HS-5 (cell line): ENCODE data around the gene RIMBP2.

Experiments
- DNase-seq: peaks from one replicate; pipeline ENCODE4 v3.0.0-alpha.2; 2012; ENCODE audit warnings: low read depth

Gene RIMBP2

GRCh38 chr12:130438711-130439110 lies 277.4 kb downstream of the RIMBP2 start:
- DNase-seq = no peak

- DNase-seq = no peak
These were observed 277.9 kb downstream of the RIMBP2 start for GRCh38 chr12:130438243-130438620.

DNA sequence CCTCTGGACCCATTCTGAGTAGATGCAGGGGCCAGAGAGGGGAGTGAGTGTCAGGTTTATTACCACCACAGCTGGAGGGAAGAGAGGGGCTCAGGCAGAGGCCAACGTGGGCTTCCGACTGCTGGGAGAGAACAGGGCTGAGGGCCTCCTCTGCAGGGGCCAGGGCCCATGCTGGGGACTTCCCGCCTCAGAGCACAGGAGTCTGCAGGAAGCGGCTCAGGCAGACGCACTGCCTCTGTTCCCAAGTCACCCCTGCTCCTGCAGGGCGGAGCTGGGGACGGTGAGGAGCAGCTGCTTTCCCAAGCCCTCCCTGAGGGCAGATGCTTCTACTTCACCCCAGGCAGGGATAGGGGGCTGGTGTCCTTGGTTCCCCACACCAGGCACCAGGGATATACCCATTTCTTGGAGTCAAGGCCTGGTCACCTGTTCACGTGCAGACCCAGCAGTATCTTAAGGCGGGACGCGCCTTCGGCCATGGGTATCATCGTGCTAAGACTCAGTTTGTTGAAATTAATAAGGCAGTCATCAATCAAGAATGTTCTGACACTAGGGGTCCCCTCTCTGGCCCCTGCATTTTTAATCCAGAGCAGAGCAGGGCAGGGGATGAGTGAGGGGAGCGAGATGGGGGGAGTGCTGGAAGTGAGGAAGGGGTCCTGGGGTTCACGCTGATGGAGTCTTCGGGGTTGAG lies 278.4 kb downstream of the RIMBP2 start:
- no peak for DNase-seq

- no peak for DNase-seq
These were observed 279.2 kb downstream of the RIMBP2 start for GRCh38 chr12:130436741-130437501.

DNA sequence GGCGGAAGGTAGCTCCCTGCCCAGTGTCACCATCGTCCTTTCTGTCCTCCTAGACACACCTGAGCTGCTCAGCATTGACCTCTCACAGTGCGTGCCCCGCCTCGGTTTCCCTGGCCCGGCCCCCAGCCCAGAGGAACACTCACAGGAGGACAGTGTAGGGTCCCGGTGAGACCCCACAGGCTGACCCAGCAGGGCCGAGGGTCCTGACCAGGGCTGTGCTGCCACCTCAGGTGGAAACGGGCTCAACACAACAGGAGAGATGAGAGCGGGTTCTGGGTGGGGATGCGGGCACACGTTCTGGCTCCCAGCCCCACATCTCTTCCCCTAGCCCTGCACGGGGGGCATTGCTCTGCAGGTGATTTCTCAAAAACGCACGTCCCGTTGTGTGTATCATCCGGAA lies 280.3 kb downstream of the RIMBP2 start:
- DNase-seq = no peak

- no peak for DNase-seq
These were observed 280.8 kb downstream of the RIMBP2 start for GRCh38 chr12:130435331-130435730.

DNA sequence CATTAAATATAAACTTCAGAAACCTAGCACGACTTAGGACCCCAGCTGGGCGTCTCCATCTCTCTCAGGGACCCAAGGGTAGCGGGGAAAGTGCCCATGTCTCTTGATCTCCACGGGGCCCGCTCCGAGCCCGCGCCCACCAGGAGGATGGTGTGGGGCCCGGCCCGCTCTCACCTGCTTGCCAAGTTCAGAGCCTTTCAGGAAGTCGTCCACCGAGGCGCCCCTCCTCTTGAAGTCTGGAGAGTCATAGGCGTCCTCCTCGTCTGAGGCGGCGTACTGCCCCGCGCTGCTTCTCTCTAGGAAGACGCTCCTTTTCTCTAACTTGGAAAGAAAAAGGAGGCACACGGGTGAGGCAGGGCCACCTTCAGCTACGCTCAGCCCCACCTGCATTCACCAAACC lies 281.5 kb downstream of the RIMBP2 start:
- DNase-seq = no peak

DNA sequence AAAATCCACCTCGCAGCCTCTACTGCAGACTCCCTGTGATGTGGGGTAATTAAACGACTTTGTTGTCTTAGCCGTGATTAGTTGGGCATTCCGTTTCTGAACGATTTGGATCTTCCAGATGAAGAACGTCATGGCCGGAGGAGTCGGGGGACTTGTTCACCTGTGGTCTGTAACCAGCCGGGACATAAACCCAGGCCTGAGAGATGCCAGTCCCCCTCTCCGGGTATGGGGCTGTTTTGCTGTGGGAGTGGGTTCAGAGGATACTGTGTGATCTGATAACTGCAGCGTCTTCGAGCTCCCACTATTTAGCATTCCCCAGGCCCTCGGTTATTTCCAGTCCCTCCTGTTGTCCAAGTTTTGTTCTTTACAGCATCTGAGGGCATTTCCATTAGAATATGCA lies 282.3 kb downstream of the RIMBP2 start:
- no peak for DNase-seq

- no peak for DNase-seq
These were observed 282.7 kb downstream of the RIMBP2 start for GRCh38 chr12:130433411-130433810.

DNA sequence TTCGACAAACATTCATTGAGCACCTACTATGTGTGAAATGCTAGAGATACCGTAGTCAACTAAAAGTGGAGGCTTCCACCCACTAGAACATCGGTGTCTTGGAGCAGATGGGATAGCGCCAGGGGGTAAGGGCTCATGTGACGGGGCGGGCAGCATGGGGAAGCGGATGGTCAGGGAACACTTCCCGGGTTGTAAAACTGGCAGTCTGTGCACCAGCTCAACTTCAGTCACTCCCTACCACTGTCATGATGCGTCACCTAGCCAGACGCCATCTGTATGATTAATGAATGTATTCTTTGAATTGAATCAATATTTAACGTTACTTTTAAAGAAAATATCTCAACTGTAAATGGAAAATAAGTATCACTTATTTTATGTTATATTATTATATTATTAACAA lies 284.9 kb downstream of the RIMBP2 start:
- DNase-seq = no peak

- no peak for DNase-seq
These were observed 286.2 kb downstream of the RIMBP2 start for GRCh38 chr12:130429656-130430505.

GRCh38 chr12:130428116-130428515 lies 288.0 kb downstream of the RIMBP2 start:
- DNase-seq = no peak

DNA sequence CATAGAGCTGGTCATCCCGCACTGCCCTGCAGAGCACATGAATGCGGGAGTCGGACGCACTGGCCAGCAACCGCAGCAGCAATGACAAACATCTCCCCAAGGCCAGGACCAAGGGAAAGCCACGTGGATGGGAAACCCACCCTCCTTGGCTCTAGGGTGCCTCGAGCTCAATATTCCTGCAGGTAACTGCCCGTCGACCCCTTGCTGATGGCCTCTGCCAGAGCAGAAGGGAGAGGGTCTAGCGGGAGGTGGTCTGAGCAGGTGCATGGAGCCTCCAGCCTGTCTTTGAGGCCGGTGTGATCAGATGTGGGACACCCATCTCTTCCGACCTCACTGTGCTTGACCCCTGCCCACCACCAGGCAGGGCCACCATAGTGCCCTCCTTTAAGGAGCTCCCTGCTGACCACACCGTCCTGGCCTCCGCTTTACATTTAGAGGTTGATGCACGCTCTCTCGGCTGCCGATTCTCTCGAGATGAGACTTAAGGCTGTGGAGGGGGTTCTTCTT lies 288.7 kb downstream of the RIMBP2 start:
- no peak for DNase-seq

DNA sequence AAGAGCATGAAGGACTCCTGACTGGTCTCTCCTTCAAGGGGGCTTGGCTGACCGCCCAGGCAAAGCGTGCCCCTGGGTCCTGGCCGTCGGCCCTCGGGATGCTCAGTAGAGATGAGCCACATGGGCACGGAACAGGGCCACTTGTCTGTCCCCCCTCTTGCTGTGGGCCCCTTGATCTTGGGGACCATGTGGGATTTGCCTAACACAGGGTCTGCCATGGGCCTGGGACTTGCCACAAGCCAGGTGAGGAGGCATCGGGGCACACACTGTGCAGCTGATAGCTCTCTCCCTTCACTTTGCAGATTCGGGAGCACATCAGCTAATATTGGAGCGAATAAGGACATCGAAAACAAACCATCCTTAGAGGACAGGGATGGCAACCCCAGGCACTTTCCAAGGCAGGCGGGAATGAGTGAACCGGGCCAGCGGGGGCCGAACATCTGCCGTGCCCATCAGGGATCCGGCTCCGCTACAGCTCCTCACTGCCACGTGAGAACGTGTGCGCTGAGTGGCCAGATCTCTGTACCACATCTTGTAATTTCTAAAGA lies 290.3 kb downstream of the RIMBP2 start:
- DNase-seq = no peak

DNA sequence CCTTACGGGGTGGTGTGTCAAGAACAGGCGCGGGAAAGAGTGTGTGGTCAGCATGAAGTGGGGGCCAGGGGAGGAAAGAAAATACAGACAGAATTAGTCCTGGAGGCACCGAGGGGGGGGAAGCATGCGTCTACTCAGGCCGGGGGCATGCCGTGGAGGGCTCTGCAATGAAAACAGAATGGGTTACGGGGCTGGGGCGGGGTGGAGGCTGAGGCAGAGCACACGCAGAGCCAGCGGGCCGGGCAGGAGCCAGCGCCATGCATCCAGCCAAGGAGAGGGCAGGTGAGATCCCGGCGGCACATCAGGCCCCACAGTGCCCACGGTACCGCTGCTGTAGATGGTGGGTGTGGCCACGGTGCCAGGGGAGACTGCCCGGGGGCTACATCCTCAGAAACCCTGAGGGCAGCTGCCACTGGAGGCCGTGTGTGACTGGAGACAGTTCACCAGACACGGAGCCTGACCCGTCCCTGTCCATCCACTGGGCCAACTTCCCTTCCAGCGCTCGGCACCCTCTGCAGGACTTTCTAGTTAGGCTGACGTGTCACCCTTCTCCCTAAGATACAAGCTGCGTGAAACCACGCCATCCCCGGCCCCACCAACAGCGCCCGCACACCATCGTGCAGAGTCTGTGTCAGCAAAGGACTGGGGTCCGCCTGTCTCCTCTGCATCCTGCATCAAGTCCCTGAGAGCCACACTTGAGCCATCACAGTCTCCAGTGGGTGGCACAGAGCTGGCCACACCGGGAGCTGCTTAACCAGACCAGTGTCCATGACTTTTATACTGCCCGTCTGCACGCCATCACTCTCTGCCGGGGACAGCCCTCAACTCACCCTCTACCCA lies 291.0 kb downstream of the RIMBP2 start:
- DNase-seq = no peak

DNA sequence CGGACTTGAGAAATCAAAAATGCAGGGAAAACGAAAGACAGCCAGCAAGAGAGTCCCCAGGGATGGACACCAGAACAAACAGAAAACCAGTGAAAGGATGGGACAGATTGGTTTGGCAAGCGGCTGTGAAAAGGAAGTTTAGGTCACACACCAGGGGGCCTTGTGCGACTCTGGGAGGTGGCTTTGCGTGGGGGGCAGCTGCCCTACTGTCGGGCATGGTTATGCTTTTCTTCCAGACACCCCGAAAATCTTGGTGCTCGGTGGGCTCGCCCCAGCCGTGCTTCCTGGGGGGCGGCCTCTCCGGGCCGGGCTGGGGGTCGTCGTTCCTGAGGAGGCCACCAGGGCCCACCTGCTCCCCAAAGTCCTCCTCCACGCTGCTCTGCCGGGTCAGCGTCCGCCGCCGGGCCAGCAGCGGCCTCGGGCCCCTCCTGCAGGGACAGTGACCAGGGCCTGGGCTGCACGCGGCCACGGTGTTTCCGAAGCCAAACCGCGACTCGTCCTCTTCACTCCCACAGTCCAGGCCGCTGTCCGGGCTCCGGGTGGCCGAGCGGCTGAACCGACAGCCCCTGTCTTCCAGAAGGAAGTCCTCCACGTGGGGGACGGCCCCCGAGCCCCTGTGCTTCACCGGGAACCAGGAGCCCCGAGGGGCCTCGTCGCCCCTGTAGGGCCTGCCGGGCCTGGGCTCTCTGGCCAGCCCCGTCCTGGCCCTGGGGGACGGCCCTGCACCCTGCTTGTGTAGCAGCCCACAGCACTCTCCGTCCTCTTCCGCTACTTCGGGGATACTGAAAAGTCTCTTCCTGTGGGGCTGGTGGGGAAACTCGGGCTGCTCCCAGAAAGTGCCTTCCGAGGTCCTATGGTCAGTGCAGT lies 291.9 kb downstream of the RIMBP2 start:
- no peak for DNase-seq

DNA sequence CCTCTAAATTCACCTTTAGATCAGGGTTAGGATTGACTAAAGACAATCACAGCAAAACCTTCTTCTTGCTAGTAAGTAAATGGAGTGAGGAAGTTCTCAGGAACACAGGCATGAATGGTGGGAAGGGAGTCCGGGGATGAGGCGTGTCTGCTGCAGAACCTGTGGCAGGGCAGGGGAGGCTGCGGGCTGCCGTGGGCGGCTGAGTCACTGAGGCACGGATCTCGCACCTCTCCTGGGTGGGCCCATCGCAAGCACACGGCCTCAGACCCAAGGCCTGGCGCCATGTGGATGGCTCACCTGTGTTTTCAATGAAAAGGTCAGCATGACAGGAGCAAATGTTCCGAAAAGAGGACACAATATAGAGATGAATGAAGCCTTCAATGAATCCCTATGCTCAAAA lies 293.0 kb downstream of the RIMBP2 start:
- no peak for DNase-seq

- no peak for DNase-seq
These were observed 293.4 kb downstream of the RIMBP2 start for GRCh38 chr12:130422676-130423075.

GRCh38 chr12:130421896-130422295 lies 294.2 kb downstream of the RIMBP2 start:
- no peak for DNase-seq

DNA sequence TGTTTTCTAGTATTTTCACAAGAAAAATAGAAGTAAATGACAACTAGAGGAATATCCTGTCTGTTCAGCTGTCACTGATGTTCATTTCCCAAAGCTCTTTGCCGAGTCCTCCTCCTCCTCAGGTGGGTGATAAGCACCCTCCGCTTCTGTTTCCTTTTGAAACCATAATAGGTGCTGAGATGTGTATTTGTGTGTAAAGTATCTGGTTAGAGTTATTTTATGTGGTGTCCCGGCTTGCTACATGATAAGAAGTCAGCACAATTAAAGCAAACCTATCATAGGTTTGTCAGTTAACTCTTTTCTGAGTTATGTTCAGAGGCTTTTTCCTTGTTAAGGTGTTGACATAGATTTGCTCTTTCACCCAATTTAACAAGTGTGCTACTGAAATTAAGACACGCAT lies 296.0 kb downstream of the RIMBP2 start:
- no peak for DNase-seq
